DOHH2 (cell line): ENCODE data around the gene EFCAB9.
A peak's percentile ranks its signal among the peaks of the same experiment; 100 is the strongest.

Source experiments
- H3F3A ChIP-seq: fragments of 200-600 bp; sonication (generic), shearing (Covaris generic); 2 replicates; pipeline ENCODE4 v1.6.0; 2016; ENCODE audit warnings: antibody characterized with exemption, mild to moderate bottlenecking; ENCODE audit not compliant: control insufficient read depth, insufficient read depth
- H3K27ac ChIP-seq: fragments of 200-600 bp; sonication (generic); 2 replicates; pipeline ENCODE4 v1.5.1; 2014; ENCODE audit warnings: low read depth, mild to moderate bottlenecking, low read length, moderate library complexity
- H3K27me3 ChIP-seq: fragments of 200-600 bp; sonication (generic); 2 replicates; pipeline ENCODE4 v1.6.1; 2014; ENCODE audit warnings: mild to moderate bottlenecking, low read length, mixed read lengths; ENCODE audit not compliant: control insufficient read depth
- H3K36me3 ChIP-seq: fragments of 200-600 bp; sonication (generic); 2 replicates; pipeline ENCODE4 v1.6.1; 2014; ENCODE audit warnings: mild to moderate bottlenecking, low read length, moderate library complexity, mixed read lengths; ENCODE audit not compliant: control insufficient read depth
- H3K4me1 ChIP-seq: fragments of 200-600 bp; sonication (generic); 2 replicates; pipeline ENCODE4 v1.6.1; 2014; ENCODE audit warnings: mild to moderate bottlenecking, low read length, mixed read lengths; ENCODE audit not compliant: control insufficient read depth
- H3K4me2 ChIP-seq: fragments of 200-600 bp; sonication (generic); 2 replicates; pipeline ENCODE4 v1.6.0; 2014; ENCODE audit warnings: mild to moderate bottlenecking, low read length, moderate library complexity
- H3K4me3 ChIP-seq: fragments of 200-600 bp; sonication (generic); 2 replicates; pipeline ENCODE4 v1.5.1; 2014; ENCODE audit warnings: mild to moderate bottlenecking, low read length, mixed read lengths
- H3K79me2 ChIP-seq: fragments of 200-600 bp; sonication (generic); 2 replicates; pipeline ENCODE4 v1.6.1; 2014; ENCODE audit warnings: mild to moderate bottlenecking, low read length, mixed read lengths; ENCODE audit not compliant: control insufficient read depth
- H3K9me2 ChIP-seq: fragments of 200-600 bp; sonication (generic); replicated peaks from 2 replicates; pipeline ENCODE4 v1.6.1; 2014; ENCODE audit warnings: mild to moderate bottlenecking, low read length, mixed read lengths; ENCODE audit not compliant: control insufficient read depth
- H3K9me3 ChIP-seq: fragments of 200-600 bp; sonication (generic); 2 replicates; pipeline ENCODE4 v1.6.1; 2014; ENCODE audit warnings: antibody characterized with exemption, low read length, mixed read lengths; ENCODE audit not compliant: control insufficient read depth, insufficient read depth
- H4K20me1 ChIP-seq: fragments of 200-600 bp; sonication (generic); 2 replicates; pipeline ENCODE4 v1.6.0; 2014; ENCODE audit warnings: low read depth, mild to moderate bottlenecking, antibody characterized with exemption, low read length, moderate library complexity; ENCODE audit not compliant: control insufficient read depth, insufficient read depth
- EZH2phosphoT487 ChIP-seq: fragments of 200-600 bp; sonication (generic); IDR thresholded peaks from 2 replicates; pipeline ENCODE4 v1.6.1; 2017; ENCODE audit warnings: borderline replicate concordance, mild to moderate bottlenecking, antibody characterized with exemption, low read length, moderate library complexity, mixed read lengths
- TF ChIP-seq, protein P1 (sequence below): fragments of 200-600 bp; sonication (generic); IDR thresholded peaks from one replicate; pipeline ENCODE4 v1.5.1; 2014; ENCODE audit warnings: antibody characterized with exemption, mild to moderate bottlenecking, low read depth, low read length; ENCODE audit not compliant: poor library complexity, severe bottlenecking

Gene EFCAB9

DNA sequence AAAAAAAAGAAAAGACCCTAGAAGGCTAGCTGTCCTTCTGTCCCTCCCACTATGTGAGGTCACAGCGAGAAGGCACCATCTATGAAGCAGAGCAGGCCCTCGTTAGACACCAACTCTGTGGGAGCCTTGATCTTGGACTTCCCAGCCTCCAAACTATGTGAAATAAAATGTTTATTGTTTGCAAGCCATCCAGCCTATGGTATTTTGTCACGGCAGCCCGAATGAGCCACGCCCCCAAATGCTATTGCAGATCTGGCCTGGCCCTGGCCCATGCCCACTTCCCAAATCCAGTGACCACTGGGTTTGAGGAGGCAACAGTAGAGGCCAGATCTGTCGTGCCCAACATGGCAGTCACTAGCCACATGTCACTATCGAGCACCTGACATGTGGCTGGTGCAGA, 16.8 kb upstream of the EFCAB9 start:
- Histone ChIP-seq H3K79me2 (peaks cover 78% of the 10 kb centered on the region), H3K27me3 (no peaks in the 10 kb centered on the region), H3K9me3 (no peaks in the 10 kb centered on the region), H3K4me1 (peaks cover 70% of the 10 kb centered on the region), H3K36me3 (peaks cover 9% of the 10 kb centered on the region), H3K4me2 (no peak overlapping the region), H4K20me1 (no peaks in the 10 kb centered on the region), H3K27ac (no peak overlapping the region), H3F3A (peaks cover 15% of the 10 kb centered on the region), H3K4me3 (no peak overlapping the region), H3K9me2 (no peaks in the 10 kb centered on the region)
- TF ChIP-seq, protein P1, sequence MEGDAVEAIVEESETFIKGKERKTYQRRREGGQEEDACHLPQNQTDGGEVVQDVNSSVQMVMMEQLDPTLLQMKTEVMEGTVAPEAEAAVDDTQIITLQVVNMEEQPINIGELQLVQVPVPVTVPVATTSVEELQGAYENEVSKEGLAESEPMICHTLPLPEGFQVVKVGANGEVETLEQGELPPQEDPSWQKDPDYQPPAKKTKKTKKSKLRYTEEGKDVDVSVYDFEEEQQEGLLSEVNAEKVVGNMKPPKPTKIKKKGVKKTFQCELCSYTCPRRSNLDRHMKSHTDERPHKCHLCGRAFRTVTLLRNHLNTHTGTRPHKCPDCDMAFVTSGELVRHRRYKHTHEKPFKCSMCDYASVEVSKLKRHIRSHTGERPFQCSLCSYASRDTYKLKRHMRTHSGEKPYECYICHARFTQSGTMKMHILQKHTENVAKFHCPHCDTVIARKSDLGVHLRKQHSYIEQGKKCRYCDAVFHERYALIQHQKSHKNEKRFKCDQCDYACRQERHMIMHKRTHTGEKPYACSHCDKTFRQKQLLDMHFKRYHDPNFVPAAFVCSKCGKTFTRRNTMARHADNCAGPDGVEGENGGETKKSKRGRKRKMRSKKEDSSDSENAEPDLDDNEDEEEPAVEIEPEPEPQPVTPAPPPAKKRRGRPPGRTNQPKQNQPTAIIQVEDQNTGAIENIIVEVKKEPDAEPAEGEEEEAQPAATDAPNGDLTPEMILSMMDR = no peak
- no peak for TF ChIP-seq EZH2phosphoT487

DNA sequence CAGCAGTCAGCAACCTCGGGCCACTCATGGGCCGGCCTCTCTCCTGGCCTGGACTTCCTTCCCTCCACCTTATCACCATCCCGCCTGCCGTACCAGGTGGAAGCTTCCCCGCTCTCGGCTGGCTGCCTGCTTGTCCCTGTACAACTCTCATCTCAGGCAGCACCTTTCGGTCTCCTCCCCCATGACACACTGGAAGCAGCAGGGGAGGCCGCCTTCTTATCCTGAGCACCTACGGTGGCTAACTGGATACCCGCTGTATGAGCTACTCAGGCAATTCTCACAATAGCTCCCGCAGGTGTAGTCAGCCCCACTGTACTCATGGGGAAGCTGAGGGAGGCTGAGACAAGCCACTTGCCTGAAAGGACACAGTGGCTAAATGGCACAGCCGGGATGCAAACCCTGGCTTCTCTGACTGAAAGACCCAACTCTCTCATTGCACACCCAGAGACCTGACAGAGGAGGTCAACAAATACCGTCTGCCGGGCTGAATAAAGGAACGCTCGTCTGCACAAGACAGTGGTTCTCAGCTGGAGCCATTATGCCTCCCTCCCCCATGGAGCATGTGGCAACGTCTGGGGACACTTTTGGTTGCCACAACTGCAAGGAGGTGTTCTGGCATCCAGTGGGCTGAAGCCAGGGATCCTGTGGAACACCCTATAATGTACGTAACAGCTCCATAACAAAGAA, 15.5 kb upstream of the EFCAB9 start:
- Histone ChIP-seq H3K36me3 (peaks cover 8% of the 10 kb centered on the region), H3K79me2 (peaks cover 83% of the 10 kb centered on the region), H3K4me2 (peak overlapping the region; percentile 98)

DNA sequence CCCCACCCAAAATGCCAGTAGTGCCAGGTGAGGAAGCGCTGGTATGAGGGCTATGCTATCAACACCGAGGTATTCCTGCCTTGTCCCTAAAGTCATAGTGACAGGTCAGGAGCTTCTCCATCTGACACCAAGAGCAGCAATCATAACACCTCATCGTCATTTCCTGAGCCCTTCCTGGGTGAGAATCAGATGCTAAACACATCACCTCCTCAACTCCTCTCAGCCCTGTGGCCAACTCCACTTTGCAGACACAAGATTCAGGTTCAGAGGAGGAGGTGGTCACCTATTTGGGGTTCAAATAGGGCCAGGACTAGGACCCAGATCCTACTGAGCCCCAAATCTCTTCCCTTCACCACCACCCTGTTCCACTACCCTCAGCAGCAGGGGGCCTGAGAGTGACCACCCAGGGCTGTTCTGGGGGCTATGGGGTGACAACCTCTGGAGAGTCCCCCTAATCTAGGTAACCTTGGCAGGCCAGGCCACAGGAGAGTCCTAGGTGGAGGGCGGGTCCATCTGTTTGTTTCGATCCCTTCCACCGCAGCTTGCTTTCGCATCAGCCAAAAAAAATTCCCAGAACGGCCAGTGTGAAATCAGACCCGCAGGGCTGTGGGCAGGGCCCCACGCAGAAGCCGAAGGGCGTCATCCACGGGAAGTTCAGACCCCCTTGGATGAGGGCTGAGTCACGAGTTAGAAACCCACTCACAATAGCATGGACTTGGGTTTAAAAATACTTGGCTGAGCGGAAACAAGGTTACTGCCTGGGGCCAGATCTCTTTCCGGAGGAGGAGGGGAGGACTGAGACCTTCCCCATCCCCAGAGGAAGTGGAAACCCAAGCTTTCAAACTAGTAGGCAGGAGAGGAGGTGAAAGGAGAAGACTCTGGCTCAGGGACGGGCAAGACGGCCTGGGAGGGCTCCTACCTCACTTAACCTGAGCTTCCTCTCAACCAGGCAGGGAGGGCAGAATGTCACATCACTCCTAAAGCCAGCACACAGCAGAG, 14.7 kb upstream of the EFCAB9 start:
- no peaks in the 10 kb centered on the region for H3K9me3 ChIP-seq
- TF ChIP-seq EZH2phosphoT487 = no peak
- TF ChIP-seq, protein P1 = no peak
- 0 out of 2 replicates have a peak, but pooled peaks cover 5% of the 10 kb centered on the region for H3K36me3 ChIP-seq
- H4K20me1 ChIP-seq = no peaks in the 10 kb centered on the region
- peaks cover 83% of the 10 kb centered on the region for H3K79me2 ChIP-seq
- peaks cover 60% of the 10 kb centered on the region for H3K4me1 ChIP-seq
- peak overlapping the region; percentile 75 for H3K4me3 ChIP-seq
- no peaks in the 10 kb centered on the region for H3K9me2 ChIP-seq
- peak overlapping the region; percentile 98 for H3K4me2 ChIP-seq
- peak overlapping the region; percentile 83 for H3K27ac ChIP-seq
- H3K27me3 ChIP-seq = no peaks in the 10 kb centered on the region
- H3F3A ChIP-seq = peaks cover 15% of the 10 kb centered on the region

More for the DNA sequence above, 15.5 kb upstream of the EFCAB9 start:
- H3F3A ChIP-seq = peaks cover 15% of the 10 kb centered on the region
- peak overlapping the region; percentile 75 for H3K4me3 ChIP-seq
- no peaks in the 10 kb centered on the region for H3K9me3 ChIP-seq
- peaks cover 69% of the 10 kb centered on the region for H3K4me1 ChIP-seq
- TF ChIP-seq, protein P1 = no peak
- TF ChIP-seq EZH2phosphoT487 = no peak
- H3K27me3 ChIP-seq = no peaks in the 10 kb centered on the region
- no peaks in the 10 kb centered on the region for H4K20me1 ChIP-seq
- no peaks in the 10 kb centered on the region for H3K9me2 ChIP-seq
- peak overlapping the region; percentile 83 for H3K27ac ChIP-seq
